22Rv1 (cell line): ENCODE measurements around the gene ICAM5.

Experiments
- H3K27ac ChIP-seq: fragments of 450-650 bp; 2 replicates; pipeline ENCODE4 v1.5.1; 2017
- ZFX ChIP-seq: fragments of 450-650 bp; IDR thresholded peaks from 2 replicates; pipeline ENCODE4 v1.6.1; 2017; ENCODE audit warnings: antibody characterized with exemption, borderline replicate concordance
- TF ChIP-seq, protein P1 (sequence below): fragments of 450-650 bp; IDR thresholded peaks from 2 replicates; pipeline ENCODE4 v1.5.1; 2017; ENCODE audit warnings: mild to moderate bottlenecking

ICAM5 gene

GRCh38 chr19:10338940-10339339 lies 49.2 kb downstream of the ICAM5 start:
- TF ChIP-seq ZFX, result no peak
- TF ChIP-seq, protein P1, sequence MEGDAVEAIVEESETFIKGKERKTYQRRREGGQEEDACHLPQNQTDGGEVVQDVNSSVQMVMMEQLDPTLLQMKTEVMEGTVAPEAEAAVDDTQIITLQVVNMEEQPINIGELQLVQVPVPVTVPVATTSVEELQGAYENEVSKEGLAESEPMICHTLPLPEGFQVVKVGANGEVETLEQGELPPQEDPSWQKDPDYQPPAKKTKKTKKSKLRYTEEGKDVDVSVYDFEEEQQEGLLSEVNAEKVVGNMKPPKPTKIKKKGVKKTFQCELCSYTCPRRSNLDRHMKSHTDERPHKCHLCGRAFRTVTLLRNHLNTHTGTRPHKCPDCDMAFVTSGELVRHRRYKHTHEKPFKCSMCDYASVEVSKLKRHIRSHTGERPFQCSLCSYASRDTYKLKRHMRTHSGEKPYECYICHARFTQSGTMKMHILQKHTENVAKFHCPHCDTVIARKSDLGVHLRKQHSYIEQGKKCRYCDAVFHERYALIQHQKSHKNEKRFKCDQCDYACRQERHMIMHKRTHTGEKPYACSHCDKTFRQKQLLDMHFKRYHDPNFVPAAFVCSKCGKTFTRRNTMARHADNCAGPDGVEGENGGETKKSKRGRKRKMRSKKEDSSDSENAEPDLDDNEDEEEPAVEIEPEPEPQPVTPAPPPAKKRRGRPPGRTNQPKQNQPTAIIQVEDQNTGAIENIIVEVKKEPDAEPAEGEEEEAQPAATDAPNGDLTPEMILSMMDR, result no peak
- no peak overlapping the region for H3K27ac ChIP-seq

GRCh38 chr19:10339380-10339960 lies 49.7 kb downstream of the ICAM5 start, which contains the start of gene ICAM3:
Gene ICAM3 (minus strand): TSS chr19:10339624. CDS start chr19:10339614, 10 bp downstream.
- H3K27ac ChIP-seq, result no peak within 1 kb of the TSS

DNA sequence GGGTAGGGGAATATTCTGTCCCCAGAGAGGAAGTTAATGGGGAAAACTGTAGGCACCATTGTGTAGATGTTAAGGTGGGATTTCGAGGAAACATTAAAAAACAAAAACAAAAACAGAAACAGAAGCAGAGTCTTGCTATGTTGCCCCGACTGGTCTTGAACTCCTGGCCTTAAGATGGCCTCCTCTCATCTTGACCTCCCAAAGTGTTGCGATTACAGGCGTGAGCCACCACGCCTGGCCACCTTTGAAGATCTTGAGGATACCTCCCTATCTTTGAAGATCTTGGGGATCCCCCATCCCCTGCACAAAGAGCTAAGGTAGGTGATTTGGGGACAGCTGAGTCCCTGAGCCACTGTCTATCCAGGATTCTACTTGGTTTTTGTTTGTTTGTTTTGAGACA lies 50.2 kb downstream of the ICAM5 start:
- TF ChIP-seq ZFX, result no peak
- TF ChIP-seq, protein P1, result no peak
- no peak overlapping the region for H3K27ac ChIP-seq

More at GRCh38 chr19:10339380-10339960, 49.7 kb downstream of the ICAM5 start, which contains the start of gene ICAM3:
- TF ChIP-seq ZFX, result no peak
- TF ChIP-seq, protein P1, result no peak

DNA sequence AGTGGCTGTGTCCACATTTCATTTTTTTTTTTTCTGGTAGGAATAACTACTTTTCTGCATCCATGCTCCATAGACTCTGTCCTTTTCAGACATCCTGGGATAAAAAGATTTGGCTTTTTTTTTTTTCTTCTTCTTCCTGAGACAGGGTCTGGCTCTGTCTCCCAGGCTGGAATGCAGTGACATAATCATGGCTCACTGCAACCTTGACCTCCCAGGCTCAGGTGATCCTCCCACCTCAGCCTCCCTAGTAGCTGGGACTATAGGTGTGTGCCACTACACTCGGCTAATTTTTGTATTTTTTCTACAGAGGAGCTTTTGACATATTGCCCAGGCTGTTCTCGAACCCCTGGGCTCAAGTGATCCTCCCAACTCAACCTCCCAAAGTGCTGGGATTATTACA lies 53.7 kb downstream of the ICAM5 start:
- H3K27ac ChIP-seq, result no peak overlapping the region
- no peak for TF ChIP-seq ZFX
- TF ChIP-seq, protein P1, result no peak

GRCh38 chr19:10344780-10345179 lies 55.0 kb downstream of the ICAM5 start:
- TF ChIP-seq, protein P1, result no peak
- TF ChIP-seq ZFX, result no peak
- no peak overlapping the region for H3K27ac ChIP-seq
